Suprapubic skin (tissue), 4 donors: ENCODE data around the gene EPC2. TPM values are rescaled to one million over a fixed set of nuclear protein-coding genes. Genes with fewer than 3 reads are reported as not detected.

Experiments used
- DNase-seq, 2 donors: peaks; one replicate each; pipeline ENCODE4 v3.0.0-alpha.2; 2019; ENCODE audit warnings: low spot score in 2 of 2
- H3K27ac ChIP-seq: fragments of 200-600 bp; sonication (generic); one replicate; pipeline ENCODE4 v1.5.1; 2019
- H3K27me3 ChIP-seq: fragments of 200-600 bp; sonication (generic); one replicate; pipeline ENCODE4 v1.5.1; 2019
- H3K36me3 ChIP-seq: fragments of 200-600 bp; sonication (generic); one replicate; pipeline ENCODE4 v1.5.1; 2019
- H3K4me1 ChIP-seq: fragments of 200-600 bp; sonication (generic); one replicate; pipeline ENCODE4 v1.5.1; 2019
- H3K4me3 ChIP-seq: fragments of 200-600 bp; sonication (generic); one replicate; pipeline ENCODE4 v1.5.1; 2019; ENCODE audit warnings: mild to moderate bottlenecking
- H3K9me3 ChIP-seq: fragments of 200-600 bp; sonication (generic); one replicate; pipeline ENCODE4 v1.5.1; 2019
- EP300 ChIP-seq: sonication (generic); formaldehyde crosslinking; IDR thresholded peaks from one replicate; pipeline ENCODE4 v1.6.1; 2017; ENCODE audit warnings: antibody characterized with exemption
- POLR2A ChIP-seq, 2 donors: fragments of 450-650 bp; IDR thresholded peaks; one replicate each; pipeline ENCODE4 v1.6.1; 2017; ENCODE audit warnings: antibody characterized with exemption in 2 of 2, mild to moderate bottlenecking in 2 of 2, moderate library complexity in 2 of 2
- POLR2AphosphoS5 ChIP-seq, 3 donors: sonication (generic); formaldehyde crosslinking; IDR thresholded peaks; one replicate each; pipeline ENCODE4 v1.6.1; 2017; ENCODE audit warnings: antibody characterized with exemption in 3 of 3
- WGBS: methylation state at CpG from one replicate; pipeline ENCODE4 v1.1.5; 2018; 5-methylcytosine and 5-hydroxymethylcytosine counted together
- total RNA-seq, 4 donors: library from RNA; depleted of rRNA; stranded (reverse); fragments of >200 nt; gene quantifications; one replicate each; pipeline ENCODE4 v1.1.0, GENCODE V29; 2016
- TF ChIP-seq, protein P1 (sequence below), 2 donors: fragments of 200-600 bp in 1 of 2; fragments of 450-650 bp in 1 of 2; sonication (generic) in 1 of 2; IDR thresholded peaks; one replicate each; pipeline ENCODE4 v1.5.1; 2016 to 2019; ENCODE audit warnings: antibody characterized with exemption in 2 of 2, mild to moderate bottlenecking in 1 of 2, moderate library complexity in 1 of 2

Gene EPC2
- total RNA-seq, 4 donors from 2014 or later, result 22.9 to 30.3 (median 26.9) TPM

- H3K27ac ChIP-seq, result no peak overlapping the region
- 60% methylated on average over 1 of the region's 1 CpG for WGBS
- DNase-seq, result no peak
- H3K27me3 ChIP-seq, result no peaks in the 10 kb centered on the region
- H3K36me3 ChIP-seq, result no peaks in the 10 kb centered on the region
- H3K4me3 ChIP-seq, result no peak overlapping the region
- TF ChIP-seq EP300, result no peak
- H3K9me3 ChIP-seq, result no peaks in the 10 kb centered on the region
- H3K4me1 ChIP-seq, result peaks cover 2% of the 10 kb centered on the region
Measured at GRCh38 chr2:148746973-148747372, 102.4 kb downstream of the EPC2 start.

- Histone ChIP-seq H3K36me3 (peaks cover 9% of the 10 kb centered on the region), H3K4me1 (no peaks in the 10 kb centered on the region), H3K27me3 (no peaks in the 10 kb centered on the region), H3K4me3 (no peak overlapping the region), H3K27ac (no peak overlapping the region), H3K9me3 (no peaks in the 10 kb centered on the region)
- no peak for DNase-seq
- TF ChIP-seq POLR2AphosphoS5 (IDR thresholded peaks at IDR 0.05) (no peak), EP300 (no peak), POLR2A (IDR thresholded peaks at IDR 0.05) (no peak)
- TF ChIP-seq, protein P1, sequence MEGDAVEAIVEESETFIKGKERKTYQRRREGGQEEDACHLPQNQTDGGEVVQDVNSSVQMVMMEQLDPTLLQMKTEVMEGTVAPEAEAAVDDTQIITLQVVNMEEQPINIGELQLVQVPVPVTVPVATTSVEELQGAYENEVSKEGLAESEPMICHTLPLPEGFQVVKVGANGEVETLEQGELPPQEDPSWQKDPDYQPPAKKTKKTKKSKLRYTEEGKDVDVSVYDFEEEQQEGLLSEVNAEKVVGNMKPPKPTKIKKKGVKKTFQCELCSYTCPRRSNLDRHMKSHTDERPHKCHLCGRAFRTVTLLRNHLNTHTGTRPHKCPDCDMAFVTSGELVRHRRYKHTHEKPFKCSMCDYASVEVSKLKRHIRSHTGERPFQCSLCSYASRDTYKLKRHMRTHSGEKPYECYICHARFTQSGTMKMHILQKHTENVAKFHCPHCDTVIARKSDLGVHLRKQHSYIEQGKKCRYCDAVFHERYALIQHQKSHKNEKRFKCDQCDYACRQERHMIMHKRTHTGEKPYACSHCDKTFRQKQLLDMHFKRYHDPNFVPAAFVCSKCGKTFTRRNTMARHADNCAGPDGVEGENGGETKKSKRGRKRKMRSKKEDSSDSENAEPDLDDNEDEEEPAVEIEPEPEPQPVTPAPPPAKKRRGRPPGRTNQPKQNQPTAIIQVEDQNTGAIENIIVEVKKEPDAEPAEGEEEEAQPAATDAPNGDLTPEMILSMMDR (IDR thresholded peaks at IDR 0.05), result no peak
- WGBS, result 85% methylated on average over 4 of the region's 4 CpGs
Measured at GRCh38 chr2:148751907-148752306, 107.4 kb downstream of the EPC2 start.

DNA sequence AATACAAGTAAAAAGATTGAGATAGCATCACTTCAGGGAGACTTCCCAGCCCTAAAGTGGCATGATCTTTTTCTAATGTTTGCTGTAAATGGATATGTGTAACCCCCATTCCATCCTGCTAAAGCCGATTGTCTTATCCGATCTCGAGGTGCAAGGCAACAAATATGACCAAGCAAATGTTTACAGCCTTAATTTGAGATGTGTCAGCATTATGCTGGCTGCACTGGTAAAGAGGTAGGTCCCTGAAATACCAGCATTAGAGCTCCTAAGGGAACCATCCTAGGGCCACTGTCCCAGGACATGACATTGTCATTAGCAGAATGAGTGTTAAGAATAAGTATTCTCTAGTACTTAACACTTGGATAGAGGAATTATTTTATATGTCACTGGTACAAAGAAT, 108.4 kb downstream of the EPC2 start:
- no peak overlapping the region for H3K4me3 ChIP-seq
- TF ChIP-seq POLR2A (IDR thresholded peaks at IDR 0.05) (no peak), POLR2AphosphoS5 (IDR thresholded peaks at IDR 0.05) (no peak), EP300 (no peak)
- TF ChIP-seq, protein P1 (IDR thresholded peaks at IDR 0.05), result no peak
- no peak for DNase-seq
- peaks cover 9% of the 10 kb centered on the region for H3K36me3 ChIP-seq
- H3K27ac ChIP-seq, result no peak overlapping the region
- H3K27me3 ChIP-seq, result no peaks in the 10 kb centered on the region
- 97% methylated on average over 3 of the region's 3 CpGs for WGBS
- no peaks in the 10 kb centered on the region for H3K9me3 ChIP-seq
- no peaks in the 10 kb centered on the region for H3K4me1 ChIP-seq

DNA sequence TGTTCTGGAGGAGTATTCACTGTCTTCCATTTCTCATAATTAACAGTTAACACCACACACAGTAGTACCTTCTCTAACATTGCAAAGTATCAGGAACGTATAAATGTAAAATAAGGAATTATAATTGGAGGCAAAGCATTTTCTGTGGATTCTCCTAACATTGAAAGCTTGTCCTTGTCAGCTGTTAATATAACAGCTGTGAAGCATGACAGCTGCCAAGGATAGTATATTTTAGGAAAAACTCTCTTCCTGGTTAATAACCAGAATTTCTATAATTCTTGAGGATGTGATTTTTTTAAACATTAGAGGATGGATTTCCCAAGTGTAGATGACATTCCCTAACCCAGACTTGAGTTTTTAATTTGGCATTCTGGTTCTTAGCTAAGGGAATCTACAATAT, 110.3 kb downstream of the EPC2 start:
- Histone ChIP-seq H3K36me3 (peaks cover 9% of the 10 kb centered on the region), H3K27ac (no peak overlapping the region), H3K4me3 (no peak overlapping the region), H3K4me1 (no peaks in the 10 kb centered on the region), H3K27me3 (no peaks in the 10 kb centered on the region), H3K9me3 (no peaks in the 10 kb centered on the region)
- no peak for DNase-seq
- TF ChIP-seq POLR2A (IDR thresholded peaks at IDR 0.05) (no peak), EP300 (no peak), POLR2AphosphoS5 (IDR thresholded peaks at IDR 0.05) (no peak)
- TF ChIP-seq, protein P1 (IDR thresholded peaks at IDR 0.05), result no peak
- 72% methylated on average over 1 of the region's 1 CpG for WGBS

- WGBS, result 76% methylated on average over 4 of the region's 4 CpGs
- H3K27me3 ChIP-seq, result no peaks in the 10 kb centered on the region
- H3K27ac ChIP-seq, result no peak overlapping the region
- no peaks in the 10 kb centered on the region for H3K9me3 ChIP-seq
- peaks cover 9% of the 10 kb centered on the region for H3K36me3 ChIP-seq
- H3K4me3 ChIP-seq, result no peak overlapping the region
- no peak for TF ChIP-seq POLR2AphosphoS5 (IDR thresholded peaks at IDR 0.05)
- no peak for TF ChIP-seq EP300
- no peak for TF ChIP-seq POLR2A (IDR thresholded peaks at IDR 0.05)
- TF ChIP-seq, protein P1 (IDR thresholded peaks at IDR 0.05), result no peak
- DNase-seq, result no peak
- H3K4me1 ChIP-seq, result no peaks in the 10 kb centered on the region
Measured at GRCh38 chr2:148756292-148756975, 111.9 kb downstream of the EPC2 start.

DNA sequence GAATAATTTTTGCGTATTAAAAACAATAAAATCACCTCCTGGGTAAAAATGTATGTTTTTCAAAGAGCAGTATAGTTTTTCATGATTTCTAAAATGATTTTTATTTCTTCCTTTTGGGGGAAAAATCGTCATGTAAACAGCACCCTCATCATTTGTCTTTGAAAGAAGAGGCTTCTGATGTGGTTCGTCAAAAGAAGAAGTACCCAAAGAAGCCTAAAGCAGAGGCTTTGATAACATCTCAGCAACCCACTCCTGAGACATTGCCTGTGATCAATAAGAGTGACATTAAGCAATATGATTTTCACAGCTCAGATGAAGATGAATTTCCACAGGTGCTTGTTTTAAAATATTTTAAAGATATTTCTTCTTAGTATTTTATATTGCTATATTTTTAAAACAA, 120.3 kb downstream of the EPC2 start:
- H3K4me3 ChIP-seq, result no peak overlapping the region
- 82% methylated on average over 3 of the region's 3 CpGs for WGBS
- H3K36me3 ChIP-seq, result peaks cover 9% of the 10 kb centered on the region
- TF ChIP-seq, protein P1 (IDR thresholded peaks at IDR 0.05), result no peak
- TF ChIP-seq POLR2AphosphoS5 (IDR thresholded peaks at IDR 0.05), result no peak
- TF ChIP-seq POLR2A (IDR thresholded peaks at IDR 0.05), result no peak
- TF ChIP-seq EP300, result no peak
- H3K9me3 ChIP-seq, result no peaks in the 10 kb centered on the region
- no peaks in the 10 kb centered on the region for H3K4me1 ChIP-seq
- DNase-seq, result no peak
- H3K27me3 ChIP-seq, result no peaks in the 10 kb centered on the region
- H3K27ac ChIP-seq, result no peak overlapping the region
